ENCODE results near the gene GNG7.

DNA sequence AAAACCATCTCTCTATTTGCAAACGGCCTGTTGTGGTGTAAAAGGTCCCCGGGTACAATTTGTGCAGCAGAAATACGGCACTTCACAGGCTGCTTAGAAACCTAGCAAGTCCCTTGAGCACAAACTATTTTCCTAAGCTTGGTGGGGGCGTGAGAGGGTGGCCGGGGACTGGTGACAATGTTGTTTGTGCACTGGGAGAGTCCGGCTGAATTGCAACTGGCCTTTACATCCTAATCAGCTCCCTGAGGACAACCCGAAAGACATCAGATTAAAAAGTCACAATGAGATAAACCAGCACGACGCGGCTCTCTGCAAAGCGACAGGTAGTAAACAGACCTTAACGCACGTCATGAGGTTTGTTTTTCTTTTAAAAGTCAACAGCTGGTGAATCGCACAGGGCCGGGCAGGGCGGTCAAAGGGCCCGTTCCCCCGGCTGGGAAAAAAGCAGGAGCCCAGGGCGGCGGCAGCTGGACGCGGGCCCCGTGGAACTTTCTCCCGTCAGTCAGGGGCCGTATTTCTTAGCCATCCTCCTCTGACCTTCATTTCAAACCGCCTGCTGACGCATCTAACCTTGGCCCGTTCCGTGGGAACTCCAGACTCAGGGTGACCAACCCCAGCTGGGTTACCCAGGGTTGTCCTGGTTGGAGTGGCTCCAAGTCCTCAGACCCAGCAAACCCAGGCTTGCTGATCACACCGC lies 114.3 kb downstream of the GNG7 start:
- TF ChIP-seq POLR2A (IDR thresholded peaks at IDR 0.05) = no peak
- TF ChIP-seq, protein P1, sequence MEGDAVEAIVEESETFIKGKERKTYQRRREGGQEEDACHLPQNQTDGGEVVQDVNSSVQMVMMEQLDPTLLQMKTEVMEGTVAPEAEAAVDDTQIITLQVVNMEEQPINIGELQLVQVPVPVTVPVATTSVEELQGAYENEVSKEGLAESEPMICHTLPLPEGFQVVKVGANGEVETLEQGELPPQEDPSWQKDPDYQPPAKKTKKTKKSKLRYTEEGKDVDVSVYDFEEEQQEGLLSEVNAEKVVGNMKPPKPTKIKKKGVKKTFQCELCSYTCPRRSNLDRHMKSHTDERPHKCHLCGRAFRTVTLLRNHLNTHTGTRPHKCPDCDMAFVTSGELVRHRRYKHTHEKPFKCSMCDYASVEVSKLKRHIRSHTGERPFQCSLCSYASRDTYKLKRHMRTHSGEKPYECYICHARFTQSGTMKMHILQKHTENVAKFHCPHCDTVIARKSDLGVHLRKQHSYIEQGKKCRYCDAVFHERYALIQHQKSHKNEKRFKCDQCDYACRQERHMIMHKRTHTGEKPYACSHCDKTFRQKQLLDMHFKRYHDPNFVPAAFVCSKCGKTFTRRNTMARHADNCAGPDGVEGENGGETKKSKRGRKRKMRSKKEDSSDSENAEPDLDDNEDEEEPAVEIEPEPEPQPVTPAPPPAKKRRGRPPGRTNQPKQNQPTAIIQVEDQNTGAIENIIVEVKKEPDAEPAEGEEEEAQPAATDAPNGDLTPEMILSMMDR (IDR thresholded peaks at IDR 0.05) = no peak

Data from testis (tissue), 2 donors.